ENCODE results near the gene NRROS.
A peak's percentile ranks its signal among the peaks of the same experiment; 100 is the strongest.

The NRROS gene

GRCh38 chr3:196651819-196652218 lies 12.3 kb downstream of the NRROS start:
- DNase-seq = no peak

- no peak for DNase-seq
These were observed 13.7 kb downstream of the NRROS start for GRCh38 chr3:196652961-196653795.

- DNase-seq = no peak
These were observed 14.7 kb downstream of the NRROS start for GRCh38 chr3:196654006-196654734.

GRCh38 chr3:196654735-196655090 lies 15.2 kb downstream of the NRROS start:
- DNase-seq = no peak

- DNase-seq = no peak
These were observed 16.0 kb downstream of the NRROS start for GRCh38 chr3:196655496-196655895.

GRCh38 chr3:196656213-196656612 lies 16.7 kb downstream of the NRROS start:
- no peak for DNase-seq

GRCh38 chr3:196659901-196660351 lies 20.4 kb downstream of the NRROS start:
- no peak for DNase-seq

- no peak for DNase-seq
These were observed 21.1 kb downstream of the NRROS start for GRCh38 chr3:196660381-196661166.

GRCh38 chr3:196661400-196661799 lies 21.9 kb downstream of the NRROS start:
- DNase-seq = no peak

- no peak for DNase-seq
These were observed 22.5 kb downstream of the NRROS start for GRCh38 chr3:196662033-196662432.

GRCh38 chr3:196662711-196663571 lies 23.4 kb downstream of the NRROS start:
- no peak for DNase-seq

- DNase-seq = no peak
These were observed 26.7 kb downstream of the NRROS start for GRCh38 chr3:196666001-196666867.

GRCh38 chr3:196667056-196667825 lies 27.7 kb downstream of the NRROS start:
- DNase-seq = no peak

- DNase-seq = no peak
These were observed 30.8 kb downstream of the NRROS start for GRCh38 chr3:196670339-196670738.

GRCh38 chr3:196673632-196674031 lies 34.1 kb downstream of the NRROS start:
- no peak for DNase-seq

- DNase-seq = no peak
These were observed 37.9 kb downstream of the NRROS start for GRCh38 chr3:196677353-196677752.

- no peak for DNase-seq
These were observed 38.4 kb downstream of the NRROS start for GRCh38 chr3:196677931-196678330.

GRCh38 chr3:196684548-196685407 lies 45.3 kb downstream of the NRROS start:
- DNase-seq = peak; percentile 70

- DNase-seq = no peak
These were observed 46.9 kb downstream of the NRROS start for GRCh38 chr3:196686436-196686835.

GRCh38 chr3:196688349-196688748 lies 48.9 kb downstream of the NRROS start:
- DNase-seq = no peak
